Measurements from ENCODE around the gene DUSP2.

DNA sequence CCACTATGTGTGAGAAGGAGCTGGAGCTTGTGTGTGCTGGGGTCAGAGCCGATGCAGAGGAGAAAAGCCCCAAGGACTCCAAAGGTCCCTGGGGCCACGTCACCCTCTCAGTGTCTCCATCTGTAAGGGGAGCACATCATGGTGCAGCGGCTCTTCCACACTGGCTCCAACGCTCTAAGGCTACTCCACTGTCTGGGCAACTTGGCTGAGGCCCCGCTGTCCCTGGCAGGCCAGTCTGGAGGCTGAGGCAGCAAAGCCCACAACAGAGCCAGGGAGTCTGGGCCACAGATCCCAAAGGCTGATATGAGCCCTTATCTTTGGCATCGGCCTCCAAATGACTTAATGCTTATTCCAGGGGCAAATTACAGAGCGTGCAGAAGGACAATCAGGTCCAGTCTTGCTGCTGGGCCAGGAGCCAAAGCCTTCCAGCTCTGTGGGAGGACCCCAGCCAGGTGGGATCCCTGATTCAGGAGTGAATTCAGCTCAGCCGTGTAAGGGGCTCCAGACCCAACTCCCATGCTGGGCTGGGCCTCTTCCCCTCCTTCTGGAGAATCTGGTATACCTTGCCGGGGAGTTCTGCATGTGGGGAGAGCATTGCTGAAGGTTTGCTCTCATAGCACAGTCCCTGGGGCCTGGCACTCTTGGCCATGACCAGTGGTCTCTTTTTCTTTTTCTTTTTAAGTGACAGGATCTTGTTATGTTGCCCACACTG is 1.8 kb upstream of the DUSP2 start:
- TF ChIP-seq KDM2B (CRISPR knock-in tag; IDR thresholded peaks at IDR 0.05), result no peak
- no peak for TF ChIP-seq HSF4 (CRISPR knock-in tag; IDR thresholded peaks at IDR 0.05; ENCODE audit: borderline replicate concordance)
- TF ChIP-seq, protein P1, sequence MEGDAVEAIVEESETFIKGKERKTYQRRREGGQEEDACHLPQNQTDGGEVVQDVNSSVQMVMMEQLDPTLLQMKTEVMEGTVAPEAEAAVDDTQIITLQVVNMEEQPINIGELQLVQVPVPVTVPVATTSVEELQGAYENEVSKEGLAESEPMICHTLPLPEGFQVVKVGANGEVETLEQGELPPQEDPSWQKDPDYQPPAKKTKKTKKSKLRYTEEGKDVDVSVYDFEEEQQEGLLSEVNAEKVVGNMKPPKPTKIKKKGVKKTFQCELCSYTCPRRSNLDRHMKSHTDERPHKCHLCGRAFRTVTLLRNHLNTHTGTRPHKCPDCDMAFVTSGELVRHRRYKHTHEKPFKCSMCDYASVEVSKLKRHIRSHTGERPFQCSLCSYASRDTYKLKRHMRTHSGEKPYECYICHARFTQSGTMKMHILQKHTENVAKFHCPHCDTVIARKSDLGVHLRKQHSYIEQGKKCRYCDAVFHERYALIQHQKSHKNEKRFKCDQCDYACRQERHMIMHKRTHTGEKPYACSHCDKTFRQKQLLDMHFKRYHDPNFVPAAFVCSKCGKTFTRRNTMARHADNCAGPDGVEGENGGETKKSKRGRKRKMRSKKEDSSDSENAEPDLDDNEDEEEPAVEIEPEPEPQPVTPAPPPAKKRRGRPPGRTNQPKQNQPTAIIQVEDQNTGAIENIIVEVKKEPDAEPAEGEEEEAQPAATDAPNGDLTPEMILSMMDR (IDR thresholded peaks at IDR 0.05 in 2 of 3, conservative IDR thresholded peaks at IDR 0.05 in 1 of 3; ENCODE audit: insufficient read depth in 2 of 3, low read depth in 1 of 3, low read length in 3 of 3), result no peak
- TF ChIP-seq KLF13 (tag; IDR thresholded peaks at IDR 0.05; ENCODE audit: borderline replicate concordance, low read depth), result no peak
- TF ChIP-seq, protein P2, sequence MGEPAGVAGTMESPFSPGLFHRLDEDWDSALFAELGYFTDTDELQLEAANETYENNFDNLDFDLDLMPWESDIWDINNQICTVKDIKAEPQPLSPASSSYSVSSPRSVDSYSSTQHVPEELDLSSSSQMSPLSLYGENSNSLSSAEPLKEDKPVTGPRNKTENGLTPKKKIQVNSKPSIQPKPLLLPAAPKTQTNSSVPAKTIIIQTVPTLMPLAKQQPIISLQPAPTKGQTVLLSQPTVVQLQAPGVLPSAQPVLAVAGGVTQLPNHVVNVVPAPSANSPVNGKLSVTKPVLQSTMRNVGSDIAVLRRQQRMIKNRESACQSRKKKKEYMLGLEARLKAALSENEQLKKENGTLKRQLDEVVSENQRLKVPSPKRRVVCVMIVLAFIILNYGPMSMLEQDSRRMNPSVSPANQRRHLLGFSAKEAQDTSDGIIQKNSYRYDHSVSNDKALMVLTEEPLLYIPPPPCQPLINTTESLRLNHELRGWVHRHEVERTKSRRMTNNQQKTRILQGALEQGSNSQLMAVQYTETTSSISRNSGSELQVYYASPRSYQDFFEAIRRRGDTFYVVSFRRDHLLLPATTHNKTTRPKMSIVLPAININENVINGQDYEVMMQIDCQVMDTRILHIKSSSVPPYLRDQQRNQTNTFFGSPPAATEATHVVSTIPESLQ (CRISPR knock-in tag; IDR thresholded peaks at IDR 0.05), result no peak

Measured in K562 (cell line).